ENCODE measurements around the gene DCHS1. TPM values are rescaled to one million over a fixed set of nuclear protein-coding genes. Genes with fewer than 3 reads are reported as not detected.

The DCHS1 gene
- total RNA-seq, 4 donors from 2014 or later, result 26.8 to 125 (median 73.6) TPM

- intact Hi-C loops (cut with DNase I; ENCODE audit: low total_unique reads), result no loop called here
- H3K4me3 ChIP-seq, result no peak overlapping the region
- H3K4me1 ChIP-seq, result no peaks in the 10 kb centered on the region
- no peaks in the 10 kb centered on the region for H3K9me3 ChIP-seq
- H3K27ac ChIP-seq, result peak overlapping the region; percentile 64 to 71
- no peaks in the 10 kb centered on the region for H3K36me3 ChIP-seq
- no peak for TF ChIP-seq POLR2A (IDR thresholded peaks at IDR 0.05)
- TF ChIP-seq, protein P1, sequence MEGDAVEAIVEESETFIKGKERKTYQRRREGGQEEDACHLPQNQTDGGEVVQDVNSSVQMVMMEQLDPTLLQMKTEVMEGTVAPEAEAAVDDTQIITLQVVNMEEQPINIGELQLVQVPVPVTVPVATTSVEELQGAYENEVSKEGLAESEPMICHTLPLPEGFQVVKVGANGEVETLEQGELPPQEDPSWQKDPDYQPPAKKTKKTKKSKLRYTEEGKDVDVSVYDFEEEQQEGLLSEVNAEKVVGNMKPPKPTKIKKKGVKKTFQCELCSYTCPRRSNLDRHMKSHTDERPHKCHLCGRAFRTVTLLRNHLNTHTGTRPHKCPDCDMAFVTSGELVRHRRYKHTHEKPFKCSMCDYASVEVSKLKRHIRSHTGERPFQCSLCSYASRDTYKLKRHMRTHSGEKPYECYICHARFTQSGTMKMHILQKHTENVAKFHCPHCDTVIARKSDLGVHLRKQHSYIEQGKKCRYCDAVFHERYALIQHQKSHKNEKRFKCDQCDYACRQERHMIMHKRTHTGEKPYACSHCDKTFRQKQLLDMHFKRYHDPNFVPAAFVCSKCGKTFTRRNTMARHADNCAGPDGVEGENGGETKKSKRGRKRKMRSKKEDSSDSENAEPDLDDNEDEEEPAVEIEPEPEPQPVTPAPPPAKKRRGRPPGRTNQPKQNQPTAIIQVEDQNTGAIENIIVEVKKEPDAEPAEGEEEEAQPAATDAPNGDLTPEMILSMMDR (IDR thresholded peaks at IDR 0.05), result no peak
- DNase-seq, result no peak
- H3K27me3 ChIP-seq, result no peaks in the 10 kb centered on the region
Measured at GRCh38 chr11:6663794-6664469, 8.3 kb upstream of the DCHS1 start.

- H3K9me3 ChIP-seq, result no peaks in the 10 kb centered on the region
- no peak overlapping the region for H3K4me3 ChIP-seq
- no peaks in the 10 kb centered on the region for H3K4me1 ChIP-seq
- no peak overlapping the region for H3K27ac ChIP-seq
- no peaks in the 10 kb centered on the region for H3K27me3 ChIP-seq
- H3K36me3 ChIP-seq, result no peaks in the 10 kb centered on the region
- intact Hi-C loops (cut with DNase I; ENCODE audit: low total_unique reads), result no loop called here
- TF ChIP-seq POLR2A (IDR thresholded peaks at IDR 0.05), result no peak
- TF ChIP-seq, protein P1 (IDR thresholded peaks at IDR 0.05), result no peak
- DNase-seq, result no peak
Measured at GRCh38 chr11:6660712-6661111, 5.1 kb upstream of the DCHS1 start.

GRCh38 chr11:6658647-6659046 lies 3.0 kb upstream of the DCHS1 start:
- no peaks in the 10 kb centered on the region for H3K4me1 ChIP-seq
- no peaks in the 10 kb centered on the region for H3K36me3 ChIP-seq
- no peak overlapping the region for H3K27ac ChIP-seq
- H3K4me3 ChIP-seq, result no peak overlapping the region
- no peaks in the 10 kb centered on the region for H3K9me3 ChIP-seq
- TF ChIP-seq, protein P1 (IDR thresholded peaks at IDR 0.05), result no peak
- TF ChIP-seq POLR2A (IDR thresholded peaks at IDR 0.05), result no peak
- no peak for DNase-seq
- H3K27me3 ChIP-seq, result no peaks in the 10 kb centered on the region
- intact Hi-C loops (cut with DNase I; ENCODE audit: low total_unique reads), result no loop called here

DNA sequence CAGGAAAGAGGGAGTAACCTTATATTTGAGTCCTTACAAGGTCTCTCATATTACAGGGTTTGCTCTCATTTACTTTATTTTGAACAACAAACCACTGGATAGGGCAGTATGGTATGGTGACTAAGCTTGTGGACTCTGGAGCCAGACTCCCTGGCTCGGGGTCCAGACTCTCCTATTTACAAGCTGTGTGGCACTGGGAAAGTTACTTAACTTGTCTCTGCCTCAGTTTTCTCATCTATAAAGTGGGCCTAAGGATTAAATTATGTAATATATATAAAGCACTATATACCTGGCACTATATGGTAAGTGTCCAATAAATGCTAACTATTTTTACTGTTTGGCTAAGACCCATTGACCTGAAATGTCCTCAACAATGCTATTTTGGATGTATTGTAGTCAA lies 1.7 kb upstream of the DCHS1 start:
- Histone ChIP-seq H3K9me3 (no peaks in the 10 kb centered on the region), H3K27ac (peak overlapping the region; percentile 96), H3K4me3 (no peak overlapping the region), H3K4me1 (no peaks in the 10 kb centered on the region), H3K36me3 (no peaks in the 10 kb centered on the region), H3K27me3 (no peaks in the 10 kb centered on the region)
- no peak for TF ChIP-seq POLR2A (IDR thresholded peaks at IDR 0.05)
- TF ChIP-seq, protein P1 (IDR thresholded peaks at IDR 0.05), result no peak
- intact Hi-C loops (cut with DNase I; ENCODE audit: low total_unique reads), result no loop called here
- no peak for DNase-seq

- Histone ChIP-seq H3K4me3 (no peak overlapping the region), H3K27me3 (no peaks in the 10 kb centered on the region), H3K36me3 (no peaks in the 10 kb centered on the region), H3K9me3 (no peaks in the 10 kb centered on the region), H3K27ac (peak overlapping the region; percentile 96), H3K4me1 (no peaks in the 10 kb centered on the region)
- TF ChIP-seq, protein P1 (IDR thresholded peaks at IDR 0.05), result no peak
- TF ChIP-seq POLR2A (IDR thresholded peaks at IDR 0.05), result no peak
- no peak for DNase-seq
- intact Hi-C loops (cut with DNase I; ENCODE audit: low total_unique reads), result no loop called here
Measured at GRCh38 chr11:6656936-6657335, 1.3 kb upstream of the DCHS1 start.

Measured in uterus (tissue), 4 donors.